ENCODE measurements around the gene IL9R.

DNA sequence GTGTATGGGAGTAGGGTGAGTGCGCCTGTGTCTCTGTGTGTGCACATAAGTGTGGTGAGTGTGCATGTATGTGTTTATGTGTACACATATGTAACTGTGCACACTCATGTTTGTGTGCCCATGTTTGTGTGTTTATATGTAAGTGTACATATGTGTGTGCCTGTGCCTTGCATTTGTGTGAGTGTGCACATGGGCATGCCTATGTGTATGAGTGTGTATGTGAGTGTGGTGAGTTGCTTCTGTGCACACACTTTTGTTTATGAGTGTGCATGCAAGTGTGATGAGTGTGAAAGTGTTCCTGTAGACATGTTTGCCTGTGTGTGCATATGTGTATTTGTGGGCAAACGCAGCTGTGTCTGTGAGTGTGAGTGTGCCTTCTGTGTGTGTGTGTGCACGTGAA is 7.2 kb downstream of the IL9R start:
- TF ChIP-seq STAT1 (IDR thresholded peaks at IDR 0.05; ENCODE audit: unreplicated experiment) (no peak), EZH2 (IDR thresholded peaks at IDR 0.05; ENCODE audit: low read depth, unreplicated experiment) (no peak), POLR2AphosphoS5 (IDR thresholded peaks at IDR 0.05; ENCODE audit: low read depth) (no peak), EZH2phosphoT487 (IDR thresholded peaks at IDR 0.05; ENCODE audit: unreplicated experiment) (no peak), ZNF114 (CRISPR knock-in tag; IDR thresholded peaks at IDR 0.05) (no peak), JUNB (IDR thresholded peaks at IDR 0.05; ENCODE audit: unreplicated experiment) (no peak)
- TF ChIP-seq, protein P1, sequence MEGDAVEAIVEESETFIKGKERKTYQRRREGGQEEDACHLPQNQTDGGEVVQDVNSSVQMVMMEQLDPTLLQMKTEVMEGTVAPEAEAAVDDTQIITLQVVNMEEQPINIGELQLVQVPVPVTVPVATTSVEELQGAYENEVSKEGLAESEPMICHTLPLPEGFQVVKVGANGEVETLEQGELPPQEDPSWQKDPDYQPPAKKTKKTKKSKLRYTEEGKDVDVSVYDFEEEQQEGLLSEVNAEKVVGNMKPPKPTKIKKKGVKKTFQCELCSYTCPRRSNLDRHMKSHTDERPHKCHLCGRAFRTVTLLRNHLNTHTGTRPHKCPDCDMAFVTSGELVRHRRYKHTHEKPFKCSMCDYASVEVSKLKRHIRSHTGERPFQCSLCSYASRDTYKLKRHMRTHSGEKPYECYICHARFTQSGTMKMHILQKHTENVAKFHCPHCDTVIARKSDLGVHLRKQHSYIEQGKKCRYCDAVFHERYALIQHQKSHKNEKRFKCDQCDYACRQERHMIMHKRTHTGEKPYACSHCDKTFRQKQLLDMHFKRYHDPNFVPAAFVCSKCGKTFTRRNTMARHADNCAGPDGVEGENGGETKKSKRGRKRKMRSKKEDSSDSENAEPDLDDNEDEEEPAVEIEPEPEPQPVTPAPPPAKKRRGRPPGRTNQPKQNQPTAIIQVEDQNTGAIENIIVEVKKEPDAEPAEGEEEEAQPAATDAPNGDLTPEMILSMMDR (conservative IDR thresholded peaks at IDR 0.05; ENCODE audit: low read depth in 2 of 2): no peak
- TF ChIP-seq, protein P2, sequence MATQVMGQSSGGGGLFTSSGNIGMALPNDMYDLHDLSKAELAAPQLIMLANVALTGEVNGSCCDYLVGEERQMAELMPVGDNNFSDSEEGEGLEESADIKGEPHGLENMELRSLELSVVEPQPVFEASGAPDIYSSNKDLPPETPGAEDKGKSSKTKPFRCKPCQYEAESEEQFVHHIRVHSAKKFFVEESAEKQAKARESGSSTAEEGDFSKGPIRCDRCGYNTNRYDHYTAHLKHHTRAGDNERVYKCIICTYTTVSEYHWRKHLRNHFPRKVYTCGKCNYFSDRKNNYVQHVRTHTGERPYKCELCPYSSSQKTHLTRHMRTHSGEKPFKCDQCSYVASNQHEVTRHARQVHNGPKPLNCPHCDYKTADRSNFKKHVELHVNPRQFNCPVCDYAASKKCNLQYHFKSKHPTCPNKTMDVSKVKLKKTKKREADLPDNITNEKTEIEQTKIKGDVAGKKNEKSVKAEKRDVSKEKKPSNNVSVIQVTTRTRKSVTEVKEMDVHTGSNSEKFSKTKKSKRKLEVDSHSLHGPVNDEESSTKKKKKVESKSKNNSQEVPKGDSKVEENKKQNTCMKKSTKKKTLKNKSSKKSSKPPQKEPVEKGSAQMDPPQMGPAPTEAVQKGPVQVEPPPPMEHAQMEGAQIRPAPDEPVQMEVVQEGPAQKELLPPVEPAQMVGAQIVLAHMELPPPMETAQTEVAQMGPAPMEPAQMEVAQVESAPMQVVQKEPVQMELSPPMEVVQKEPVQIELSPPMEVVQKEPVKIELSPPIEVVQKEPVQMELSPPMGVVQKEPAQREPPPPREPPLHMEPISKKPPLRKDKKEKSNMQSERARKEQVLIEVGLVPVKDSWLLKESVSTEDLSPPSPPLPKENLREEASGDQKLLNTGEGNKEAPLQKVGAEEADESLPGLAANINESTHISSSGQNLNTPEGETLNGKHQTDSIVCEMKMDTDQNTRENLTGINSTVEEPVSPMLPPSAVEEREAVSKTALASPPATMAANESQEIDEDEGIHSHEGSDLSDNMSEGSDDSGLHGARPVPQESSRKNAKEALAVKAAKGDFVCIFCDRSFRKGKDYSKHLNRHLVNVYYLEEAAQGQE (IDR thresholded peaks at IDR 0.05; ENCODE audit: unreplicated experiment): no peak

Data from GM23338 (cell line).